ENCODE data around the gene CLSTN2.

The CLSTN2 gene

GRCh38 chr3:140097874-140098635, 163.1 kb downstream of the CLSTN2 start:
- no peak for DNase-seq

GRCh38 chr3:140100479-140100878, 165.5 kb downstream of the CLSTN2 start:
- no peak for DNase-seq

GRCh38 chr3:140103166-140103565, 168.2 kb downstream of the CLSTN2 start:
- no peak for DNase-seq

- DNase-seq, result no peak
Observed at GRCh38 chr3:140103986-140104645, 169.1 kb downstream of the CLSTN2 start.

GRCh38 chr3:140113996-140114788, 179.2 kb downstream of the CLSTN2 start:
- no peak for DNase-seq

GRCh38 chr3:140114789-140115080, 179.8 kb downstream of the CLSTN2 start:
- DNase-seq, result no peak

GRCh38 chr3:140117096-140117526, 182.1 kb downstream of the CLSTN2 start:
- DNase-seq, result no peak

GRCh38 chr3:140122183-140122582, 187.2 kb downstream of the CLSTN2 start:
- no peak for DNase-seq

GRCh38 chr3:140128217-140128616, 193.2 kb downstream of the CLSTN2 start:
- DNase-seq, result no peak

GRCh38 chr3:140128631-140129030, 193.6 kb downstream of the CLSTN2 start:
- no peak for DNase-seq

- DNase-seq, result no peak
Observed at GRCh38 chr3:140129768-140130284, 194.8 kb downstream of the CLSTN2 start.

GRCh38 chr3:140131895-140132294, 196.9 kb downstream of the CLSTN2 start:
- no peak for DNase-seq

GRCh38 chr3:140134231-140134965, 199.4 kb downstream of the CLSTN2 start:
- DNase-seq, result no peak

- no peak for DNase-seq
Observed at GRCh38 chr3:140135461-140135860, 200.5 kb downstream of the CLSTN2 start.

- no peak for DNase-seq
Observed at GRCh38 chr3:140143367-140144069, 208.5 kb downstream of the CLSTN2 start.

GRCh38 chr3:140145528-140145927, 210.5 kb downstream of the CLSTN2 start:
- DNase-seq, result no peak

- no peak for DNase-seq
Observed at GRCh38 chr3:140146668-140147067, 211.7 kb downstream of the CLSTN2 start.

- DNase-seq, result no peak
Observed at GRCh38 chr3:140147965-140148490, 213.0 kb downstream of the CLSTN2 start.

- no peak for DNase-seq
Observed at GRCh38 chr3:140148824-140149390, 213.9 kb downstream of the CLSTN2 start.

GRCh38 chr3:140151321-140151720, 216.3 kb downstream of the CLSTN2 start:
- DNase-seq, result no peak

- peak; percentile 68 for DNase-seq
Observed at GRCh38 chr3:140152851-140153639, 218.1 kb downstream of the CLSTN2 start.
